SK-N-SH (cell line): ENCODE measurements around the gene CARD6. TPM values are rescaled to one million over a fixed set of nuclear protein-coding genes. Genes with fewer than 3 reads are reported as not detected.

Source experiments
- CTCF ChIA-PET: fragments of 300-600, 350-600 bp; formaldehyde crosslinking; extraction: SDS; loops from one replicate; lab custom pipeline; 2021; lab: Yijun Ruan, JAX
- POLR2A ChIA-PET: fragments of 350-600 bp; sonication (Branson Sonifier 250); formaldehyde crosslinking; extraction: SDS; loops from one replicate; lab custom pipeline; 2020; ENCODE audit warnings: antibody characterized with exemption, inconsistent platforms; lab: Yijun Ruan, JAX
- DNase-seq: peaks from one replicate; pipeline ENCODE4 v3.0.0; 2012
- H2AFZ ChIP-seq: fragments of 200-600 bp; sonication (generic); 2 replicates; pipeline ENCODE4 v1.8.1; 2016; ENCODE audit warnings: antibody characterized with exemption, mild to moderate bottlenecking, low read depth
- H3F3A ChIP-seq: fragments of 200-600 bp; sonication (generic); replicated peaks from 2 replicates; pipeline ENCODE3; 2016; ENCODE audit warnings: antibody characterized with exemption, mild to moderate bottlenecking; ENCODE audit not compliant: insufficient read depth
- H3K27ac ChIP-seq, 2 experiments: fragments of 200-500 bp in 1 of 2; fragments of 200-600 bp in 1 of 2; sonication (Bioruptor generic) in 1 of 2; sonication (generic), shearing (Covaris generic) in 1 of 2; 2 replicates each; pipeline versions ENCODE4 v1.5.1 to v1.6.1; 2014 to 2016; ENCODE audit warnings: low read depth in 2 of 2, inconsistent platforms in 1 of 2, low read length in 1 of 2, mild to moderate bottlenecking in 1 of 2, mixed read lengths in 1 of 2
- H3K27me3 ChIP-seq: fragments of 200-600 bp; sonication (generic), shearing (Covaris generic); 2 replicates; pipeline ENCODE4 v1.6.1; 2016; ENCODE audit warnings: mixed run types; ENCODE audit not compliant: insufficient read depth
- H3K36me3 ChIP-seq, 2 experiments: fragments of 200-500 bp in 1 of 2; fragments of 200-600 bp in 1 of 2; sonication (Bioruptor generic) in 1 of 2; sonication (generic) in 1 of 2; replicated peaks in 1 of 2; 2 replicates each; pipeline versions ENCODE3 to v1.5.1; 2014 to 2016; ENCODE audit warnings: low read length in 1 of 2, mild to moderate bottlenecking in 1 of 2; ENCODE audit not compliant: insufficient read depth in 2 of 2, control insufficient read depth in 1 of 2
- H3K4me1 ChIP-seq, 2 experiments: fragments of 200-500 bp in 1 of 2; fragments of 200-600 bp in 1 of 2; sonication (Bioruptor generic) in 1 of 2; sonication (generic), shearing (Covaris generic) in 1 of 2; 2 replicates each; pipeline versions ENCODE4 v1.5.1 to v1.6.1; 2014 to 2016; ENCODE audit warnings: low read depth in 1 of 2, low read length in 1 of 2, mixed run types in 1 of 2; ENCODE audit not compliant: insufficient read depth in 2 of 2, control insufficient read depth in 1 of 2
- H3K4me2 ChIP-seq: fragments of 200-600 bp; sonication (generic), shearing (Covaris generic); 2 replicates; pipeline ENCODE4 v1.6.1; 2017; ENCODE audit warnings: mixed run types
- H3K4me3 ChIP-seq, 2 experiments: fragments of 200-500 bp in 1 of 2; fragments of 200-600 bp in 1 of 2; sonication (Bioruptor generic) in 1 of 2; sonication (generic), shearing (Covaris generic) in 1 of 2; 2 replicates each; pipeline versions ENCODE4 v1.5.1 to v1.8.1; 2014 to 2016; ENCODE audit warnings: low read depth in 2 of 2, inconsistent platforms in 1 of 2, low read length in 1 of 2, mild to moderate bottlenecking in 1 of 2, mixed read lengths in 1 of 2, moderate library complexity in 1 of 2
- H3K79me2 ChIP-seq: fragments of 200-600 bp; sonication (generic); 2 replicates; pipeline ENCODE4 v1.8.1; 2017; ENCODE audit warnings: mild to moderate bottlenecking; ENCODE audit not compliant: insufficient read depth
- H3K9ac ChIP-seq: fragments of 200-600 bp; sonication (generic); 2 replicates; pipeline ENCODE4 v1.6.1; 2017; ENCODE audit warnings: mixed run types
- H3K9me2 ChIP-seq: fragments of 200-600 bp; sonication (generic); 2 replicates; pipeline ENCODE4 v1.6.1; 2017; ENCODE audit warnings: mixed run types
- H3K9me3 ChIP-seq: fragments of 200-600 bp; sonication (generic); 2 replicates; pipeline ENCODE4 v1.6.1; 2017; ENCODE audit warnings: mixed run types, mild to moderate bottlenecking, moderate library complexity
- H4K20me1 ChIP-seq: fragments of 200-600 bp; sonication (generic); 2 replicates; pipeline ENCODE4 v1.6.1; 2017; ENCODE audit warnings: mild to moderate bottlenecking, mixed run types; ENCODE audit not compliant: insufficient read depth
- CHD2 ChIP-seq: fragments of 150-350 bp; IDR thresholded peaks from 2 replicates; pipeline ENCODE4 v1.6.1; 2018; ENCODE audit warnings: low read length; ENCODE audit not compliant: partially characterized antibody
- FOXM1 ChIP-seq: IDR thresholded peaks from 2 replicates; pipeline ENCODE4 v1.4.0; 2012; ENCODE audit warnings: low read depth, mild to moderate bottlenecking
- MXI1 ChIP-seq: IDR thresholded peaks from 2 replicates; pipeline ENCODE4 v1.6.1; 2012; ENCODE audit warnings: mild to moderate bottlenecking, low read depth, low read length, improper control_type of control experiment
- POLR2AphosphoS5 ChIP-seq: IDR thresholded peaks from 2 replicates; pipeline ENCODE4 v1.6.1; 2012; ENCODE audit warnings: low read depth, low read length
- RXRA ChIP-seq: IDR thresholded peaks from 2 replicates; pipeline ENCODE4 v1.4.0; 2012; ENCODE audit warnings: low read depth, mild to moderate bottlenecking, borderline replicate concordance
- SMC3 ChIP-seq: IDR thresholded peaks from 2 replicates; pipeline ENCODE4 v1.6.1; 2012; ENCODE audit warnings: low read depth, low read length, improper control_type of control experiment
- TCF12 ChIP-seq: IDR thresholded peaks from 2 replicates; pipeline ENCODE4 v1.4.0; 2012
- TEAD4 ChIP-seq: IDR thresholded peaks from 2 replicates; pipeline ENCODE4 v1.4.0; 2012; ENCODE audit warnings: mild to moderate bottlenecking, borderline replicate concordance; ENCODE audit not compliant: insufficient read depth
- YY1 ChIP-seq: IDR thresholded peaks from 2 replicates; pipeline ENCODE4 v1.4.0; 2012; ENCODE audit warnings: low read depth, mild to moderate bottlenecking
- WGBS: methylation state at CpG from one replicate; pipeline ENCODE4 v1.1.6; 2017; ENCODE audit warnings: low lambda C conversion rate; 5-methylcytosine and 5-hydroxymethylcytosine counted together
- polyA plus RNA-seq, 3 experiments: library from polyadenylated mRNA; depleted of rRNA; stranded (reverse); fragments of >200 nt; gene quantifications; 2 replicates each; pipeline ENCODE4 v1.2.3, GENCODE V29; 2012
- small RNA-seq, 7 experiments: library from RNA; depleted of rRNA; stranded (forward); fragments of <200 nt; gene quantifications; one replicate each; pipeline ENCODE3, GENCODE V24; 2012
- TF ChIP-seq, protein P1 (sequence below): IDR thresholded peaks from 2 replicates; pipeline ENCODE4 v1.4.0; 2012; ENCODE audit warnings: low read depth

Gene CARD6
- polyA plus RNA-seq, 1 of the 3 experiments (the other 2 are of a cell fraction), result 0.03 TPM

DNA sequence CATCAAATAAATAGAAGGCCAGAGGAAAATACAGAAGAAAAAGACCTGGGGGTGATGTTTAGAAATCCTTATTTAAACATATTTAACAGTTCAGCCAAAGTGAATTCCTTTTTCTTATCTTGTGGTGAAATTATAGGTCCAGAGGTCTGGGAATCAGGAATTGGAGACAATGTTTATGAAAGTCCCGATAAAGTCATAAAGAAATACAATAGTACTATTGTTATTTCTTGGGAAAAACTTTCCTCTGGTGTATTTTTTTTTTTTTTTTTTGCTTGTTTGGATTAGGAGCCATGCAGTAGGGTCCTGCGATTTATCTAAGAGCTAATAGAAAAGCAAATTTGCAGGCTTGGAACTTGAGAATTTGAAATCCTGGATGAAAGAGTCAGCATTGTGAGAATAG lies 68.6 kb downstream of the CARD6 start:
- CTCF ChIA-PET, result interaction anchor here (1.0 to 1.9 kb wide), 7 partner anchors 54 to 934 kb away, joined by 3 to 5 read pairs (median 3); no protein-coding TSS in a partner anchor
- Histone ChIP-seq H4K20me1 (no peaks in the 10 kb centered on the region), H3K27me3 (no peaks in the 10 kb centered on the region), H3K4me1 (peaks cover 0 to 8% of the 10 kb centered on the region in 2 experiments; a peak in 1 of 4 replicates), H2AFZ (no peak overlapping the region), H3K4me2 (no peak overlapping the region), H3K9me3 (no peaks in the 10 kb centered on the region), H3K36me3 (no peaks in the 10 kb centered on the region), H3K79me2 (no peaks in the 10 kb centered on the region)
- POLR2A ChIA-PET, result interaction anchor here (1.1 to 2.9 kb wide), 4 partner anchors 354 to 601 kb away, joined by 3 to 7 read pairs (median 4); partner anchors contain the start of gene PLCXD3
- TF ChIP-seq SMC3 (no peak), TCF12 (no peak), RXRA (no peak), TEAD4 (no peak), YY1 (no peak), POLR2AphosphoS5 (no peak), MXI1 (no peak), FOXM1 (no peak), CHD2 (no peak)
- TF ChIP-seq, protein P1, sequence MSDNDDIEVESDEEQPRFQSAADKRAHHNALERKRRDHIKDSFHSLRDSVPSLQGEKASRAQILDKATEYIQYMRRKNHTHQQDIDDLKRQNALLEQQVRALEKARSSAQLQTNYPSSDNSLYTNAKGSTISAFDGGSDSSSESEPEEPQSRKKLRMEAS, result no peak
- TF ChIP-seq, all 33 proteins: peak for 0
- peak overlapping the region in 1 of 2 experiments; percentile 91; a peak in 2 of 4 replicates for H3K27ac ChIP-seq
- no peak for DNase-seq
- H3K4me3 ChIP-seq, result peak overlapping the region in 1 of 2 experiments; percentile 32; a peak in 2 of 4 replicates
- H3K9me2 ChIP-seq, result no peaks in the 10 kb centered on the region
- H3F3A ChIP-seq, result no peaks in the 10 kb centered on the region
- 17% methylated on average over 2 of the region's 2 CpGs for WGBS
- no peak overlapping the region for H3K9ac ChIP-seq

Small RNA genes within 50 kb of the gene (small RNA-seq; reads per million reads assigned to genes)
- 3.0 to 38.4 (median 7.1) reads per million in 7 experiments for gene SNORD72

Other genes starting within 250 kb of the CARD6 start
- 0.06 TPM in 1 of 2 replicates, not detected in the other for gene PTGER4, start 161.5 kb upstream of the CARD6 start, polyA plus RNA-seq (2012; rRNA removed)
- gene TTC33, start 85.4 kb upstream of the CARD6 start, polyA plus RNA-seq (2012; rRNA removed), result 2.2 and 3.3 TPM in 2 replicates
- 23.2 and 34.4 TPM in 2 replicates for gene PRKAA1, start 43.0 kb upstream of the CARD6 start, polyA plus RNA-seq (2012; rRNA removed)
- gene RPL37, start 6.1 kb upstream of the CARD6 start, polyA plus RNA-seq (2012; rRNA removed), result 297 and 465 TPM in 2 replicates
- 11.1 and 38.1 TPM in 2 replicates for gene C7, start 68.1 kb downstream of the CARD6 start, polyA plus RNA-seq (2012; rRNA removed)
- gene MROH2B, start 230.0 kb downstream of the CARD6 start, polyA plus RNA-seq (2012; rRNA removed), result not detected in 2 replicates